GM23338 (cell line): ENCODE measurements around the gene CEP350. TPM values are rescaled to one million over a fixed set of nuclear protein-coding genes. Genes with fewer than 3 reads are reported as not detected.

Source experiments
- ATAC-seq: fragments of 200-7000 bp; cut with Tn5 transposase; 3 replicates; pipeline ENCODE4 v1.9.1; 2020
- DNase-seq: peaks from one replicate; pipeline ENCODE4 v3.0.0-alpha.2; 2015; ENCODE audit warnings: low spot score
- H2AFZ ChIP-seq: fragments of 200-600 bp; sonication (generic); 2 replicates; pipeline ENCODE4 v1.8.0; 2016; ENCODE audit warnings: antibody characterized with exemption, mild to moderate bottlenecking, moderate library complexity
- H3F3A ChIP-seq: fragments of 200-600 bp; sonication (generic); replicated peaks from 2 replicates; pipeline ENCODE4 v1.8.0; 2017; ENCODE audit warnings: antibody characterized with exemption, mixed run types, low read depth
- H3K27ac ChIP-seq: fragments of 200-600 bp; sonication (generic); 2 replicates; pipeline ENCODE4 v1.6.1; 2016; ENCODE audit warnings: low read depth
- H3K27me3 ChIP-seq: fragments of 200-600 bp; sonication (generic); 2 replicates; pipeline ENCODE4 v1.8.0; 2016; ENCODE audit warnings: mild to moderate bottlenecking, mixed run types, moderate library complexity; ENCODE audit not compliant: insufficient read depth
- H3K36me3 ChIP-seq: fragments of 200-600 bp; sonication (generic); 2 replicates; pipeline ENCODE4 v1.8.0; 2016; ENCODE audit warnings: mild to moderate bottlenecking; ENCODE audit not compliant: insufficient read depth
- H3K4me1 ChIP-seq: fragments of 200-600 bp; sonication (generic); 2 replicates; pipeline ENCODE4 v1.8.0; 2016; ENCODE audit warnings: mild to moderate bottlenecking, moderate library complexity; ENCODE audit not compliant: insufficient read depth
- H3K4me2 ChIP-seq: fragments of 200-600 bp; sonication (generic); 2 replicates; pipeline ENCODE4 v1.7.1; 2017; ENCODE audit warnings: mixed run types
- H3K4me3 ChIP-seq: fragments of 200-600 bp; sonication (generic); 2 replicates; pipeline ENCODE4 v1.6.1; 2016; ENCODE audit warnings: mixed run types
- H3K79me2 ChIP-seq: fragments of 200-600 bp; sonication (generic); replicated peaks from 2 replicates; pipeline ENCODE4 v1.8.0; 2017; ENCODE audit warnings: mild to moderate bottlenecking; ENCODE audit not compliant: insufficient read depth
- H3K9me2 ChIP-seq: fragments of 200-600 bp; sonication (generic); 2 replicates; pipeline ENCODE4 v1.8.0; 2017; ENCODE audit not compliant: insufficient read depth
- H4K20me1 ChIP-seq: fragments of 200-600 bp; sonication (generic); replicated peaks from 2 replicates; pipeline ENCODE4 v1.8.0; 2017; ENCODE audit warnings: mild to moderate bottlenecking; ENCODE audit not compliant: insufficient read depth
- H3K27ac Mint-ChIP-seq: 2 replicates; pipeline ENCODE4 v1.8.0; 2020; ENCODE audit warnings: inconsistent platforms, mild to moderate bottlenecking, moderate library complexity, mixed read lengths
- H3K27me3 Mint-ChIP-seq: 3 replicates; pipeline ENCODE4 v1.8.0; 2022; ENCODE audit warnings: low read depth, mild to moderate bottlenecking, moderate library complexity, mixed read lengths, inconsistent platforms; ENCODE audit not compliant: insufficient read depth, poor library complexity
- H3K36me3 Mint-ChIP-seq: 3 replicates; pipeline ENCODE4 v1.8.0; 2021; ENCODE audit warnings: low read depth, mild to moderate bottlenecking, inconsistent platforms, moderate library complexity, mixed read lengths
- H3K4me1 Mint-ChIP-seq: 3 replicates; pipeline ENCODE4 v1.8.0; 2020; ENCODE audit warnings: mild to moderate bottlenecking, inconsistent platforms, mixed read lengths
- H3K4me3 Mint-ChIP-seq: 3 replicates; pipeline ENCODE4 v1.8.0; 2021; ENCODE audit warnings: moderate library complexity, mild to moderate bottlenecking, inconsistent platforms, mixed read lengths
- H3K9me3 Mint-ChIP-seq: 3 replicates; pipeline ENCODE4 v1.8.0; 2020; ENCODE audit warnings: moderate library complexity, mild to moderate bottlenecking, inconsistent platforms, mixed read lengths
- CREB1 ChIP-seq: fragments of 250-450 bp; sonication (Bioruptor Pico); IDR thresholded peaks from 2 replicates; pipeline ENCODE4 v1.5.0; 2020; ENCODE audit warnings: low read depth, mild to moderate bottlenecking, moderate library complexity
- CTCF ChIP-seq, 2 experiments: fragments of 200-600 bp in 1 of 2; sonication (generic) in 1 of 2; conservative IDR thresholded peaks; 2 replicates each; pipeline versions ENCODE4 v1.5.1 to v1.6.1; 2016 to 2017; ENCODE audit warnings: antibody characterized with exemption in 2 of 2, low read depth in 2 of 2, mild to moderate bottlenecking in 2 of 2, moderate library complexity in 1 of 2
- ETS1 ChIP-seq: IDR thresholded peaks from 2 replicates; pipeline ENCODE4 v1.6.1; 2016; ENCODE audit warnings: antibody characterized with exemption
- EZH2 ChIP-seq: fragments of 200-600 bp; sonication (generic); IDR thresholded peaks from one replicate; pipeline ENCODE4 v1.8.0; 2017; ENCODE audit warnings: antibody characterized with exemption, mild to moderate bottlenecking, low read depth; ENCODE audit not compliant: unreplicated experiment
- EZH2phosphoT487 ChIP-seq: fragments of 200-600 bp; sonication (generic); IDR thresholded peaks from one replicate; pipeline ENCODE4 v1.8.1; 2018; ENCODE audit warnings: antibody characterized with exemption; ENCODE audit not compliant: unreplicated experiment
- NANOG ChIP-seq: IDR thresholded peaks from 2 replicates; pipeline ENCODE4 v1.6.1; 2016; ENCODE audit warnings: antibody characterized with exemption, borderline replicate concordance
- POLR2AphosphoS5 ChIP-seq: IDR thresholded peaks from 2 replicates; pipeline ENCODE4 v1.6.1; 2016; ENCODE audit warnings: antibody characterized with exemption, low read depth
- REST ChIP-seq: IDR thresholded peaks from one replicate; pipeline ENCODE4 v1.6.1; 2018; ENCODE audit warnings: antibody characterized with exemption; ENCODE audit not compliant: unreplicated experiment
- STAT1 ChIP-seq: IDR thresholded peaks from one replicate; pipeline ENCODE4 v1.6.1; 2016; ENCODE audit warnings: antibody characterized with exemption; ENCODE audit not compliant: unreplicated experiment
- ZNF331 ChIP-seq: fragments of 250-450 bp; sonication (Bioruptor Pico); IDR thresholded peaks from 2 replicates; pipeline ENCODE4 v1.5.0; 2020; ENCODE audit warnings: low read depth, mild to moderate bottlenecking, moderate library complexity
- polyA plus RNA-seq: library from polyadenylated mRNA; unstranded; fragments of >200 nt; fragmentation: Nextera tagmentation; extraction: Ambion mirVana; gene quantifications from 2 replicates; pipeline ENCODE4 v1.2.1, GENCODE V29; 2016
- total RNA-seq: library from RNA; depleted of rRNA; stranded (reverse); fragments of >200 nt; shearing (Covaris generic); gene quantifications from 2 replicates; pipeline ENCODE4 v1.2.3, GENCODE V29; 2014

Gene CEP350
- total and polyA plus RNA-seq, 2 experiments from 2014 or later = 23.4 to 36.8 TPM

GRCh38 chr1:179996099-179996498, 41.5 kb downstream of the CEP350 start (continued):
- no peak for TF ChIP-seq REST
- no peak for TF ChIP-seq CTCF (conservative IDR thresholded peaks at IDR 0.05; ENCODE audit: low read depth in 2 of 2)
- no peak for TF ChIP-seq EZH2
- TF ChIP-seq EZH2phosphoT487 = no peak
- no peak for TF ChIP-seq STAT1
- TF ChIP-seq ETS1 = no peak

- no peak overlapping the region for H3K27ac Mint-ChIP-seq
- H3K4me1 Mint-ChIP-seq = no peaks in the 10 kb centered on the region
- TF ChIP-seq CTCF (conservative IDR thresholded peaks at IDR 0.05; ENCODE audit: low read depth in 2 of 2) (no peak), POLR2AphosphoS5 (no peak), ZNF331 (CRISPR knock-in tag) (no peak), NANOG (no peak), CREB1 (CRISPR knock-in tag) (no peak), EZH2phosphoT487 (no peak), ETS1 (no peak)
Measured at GRCh38 chr1:180000575-180000974, 46.0 kb downstream of the CEP350 start.

More at GRCh38 chr1:180000575-180000974, 46.0 kb downstream of the CEP350 start:
- no peaks in the 10 kb centered on the region for H3K9me3 Mint-ChIP-seq
- Histone ChIP-seq H3K27me3 (no peaks in the 10 kb centered on the region), H3K36me3 (no peaks in the 10 kb centered on the region; the same call in 1 of the 2 replicates), H4K20me1 (0 out of 2 replicates have a peak, but pooled peaks cover 4% of the 10 kb centered on the region), H3F3A (no peaks in the 10 kb centered on the region), H3K79me2 (no peaks in the 10 kb centered on the region), H3K9me2 (no peaks in the 10 kb centered on the region), H3K27ac (no peak overlapping the region), H3K4me2 (no peak overlapping the region), H3K4me1 (no peaks in the 10 kb centered on the region), H3K4me3 (no peak overlapping the region), H2AFZ (no peak overlapping the region)
- H3K36me3 Mint-ChIP-seq = peaks cover 8% of the 10 kb centered on the region; the same call in 2 of the 3 replicates
- DNase-seq = no peak
- ATAC-seq = no peak
- no peak overlapping the region for H3K4me3 Mint-ChIP-seq
- no peaks in the 10 kb centered on the region for H3K27me3 Mint-ChIP-seq
